Tibial artery (tissue), 4 donors: ENCODE results near the gene SLC25A10.

Experiments
- DNase-seq, 2 donors: peaks; one replicate each; pipeline ENCODE4 v3.0.0-alpha.2; 2019
- H3K27ac ChIP-seq, 2 donors: fragments of 200-600 bp; sonication (generic) in 1 of 2; 1 replicate in 1 of 2; 2 replicates in 1 of 2; pipeline ENCODE4 v1.5.1; 2018 to 2019; ENCODE audit warnings: mild to moderate bottlenecking in 1 of 2
- H3K27me3 ChIP-seq, 2 donors: fragments of 200-600 bp; sonication (generic) in 1 of 2; one replicate each; pipeline versions ENCODE4 v1.5.1 to v1.6.0; 2016 to 2019
- H3K36me3 ChIP-seq, 3 donors: fragments of 200-600 bp; sonication (generic) in 2 of 3; one replicate each; pipeline ENCODE4 v1.5.1; 2016 to 2019; ENCODE audit warnings: mild to moderate bottlenecking in 2 of 3
- H3K4me1 ChIP-seq, 4 donors: fragments of 200-600 bp; sonication (generic) in 2 of 4; 1 replicate in 3 of 4; 2 replicates in 1 of 4; pipeline ENCODE4 v1.5.1; 2016 to 2019
- H3K4me3 ChIP-seq, 2 donors: fragments of 200-600 bp; sonication (generic) in 1 of 2; 1 replicate in 1 of 2; 2 replicates in 1 of 2; pipeline ENCODE4 v1.5.1; 2018 to 2019; ENCODE audit warnings: mild to moderate bottlenecking in 2 of 2
- H3K9me3 ChIP-seq, 3 donors: fragments of 200-600 bp; sonication (generic) in 1 of 3; one replicate each; pipeline ENCODE4 v1.5.1; 2016 to 2019
- intact Hi-C: fragments of 100-400 bp; cut with DNase I; formaldehyde crosslinking; loops from one replicate; pipeline ENCODE4 v1.15.0; 2023; ENCODE audit warnings: low total_unique reads
- TF ChIP-seq, protein P1 (sequence below), 2 experiments: fragments of 200-600 bp in 1 of 2; fragments of 450-650 bp in 1 of 2; IDR thresholded peaks; one replicate each; pipeline ENCODE4 v1.5.1; 2017 to 2019; ENCODE audit warnings: antibody characterized with exemption in 2 of 2, mild to moderate bottlenecking in 1 of 2, moderate library complexity in 1 of 2

The SLC25A10 gene

DNA sequence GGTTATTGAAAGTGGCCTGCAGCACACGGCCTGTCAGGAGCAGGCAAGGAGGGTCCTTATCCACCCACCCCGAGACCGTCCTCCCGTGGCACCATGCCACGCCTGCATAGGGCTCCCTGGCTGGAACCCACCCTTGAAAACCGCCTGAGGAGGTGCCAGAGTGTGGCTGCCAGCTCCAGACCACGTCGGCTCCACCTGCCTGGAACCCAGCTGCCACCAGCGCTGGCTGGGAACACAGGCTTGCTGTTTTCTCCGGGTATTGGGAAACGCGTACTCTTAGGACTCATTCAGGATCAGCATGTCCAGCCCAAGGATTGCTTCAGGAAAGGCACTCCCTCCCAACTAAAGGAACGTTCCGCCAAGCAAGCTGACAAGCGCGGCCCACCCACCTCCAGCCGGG is 35.2 kb upstream of the SLC25A10 start:
- Histone ChIP-seq H3K27ac (no peak overlapping the region), H3K9me3 (no peaks in the 10 kb centered on the region), H3K36me3 (peaks cover 10 to 48% (median 30%) of the 10 kb centered on the region in 3 donors), H3K4me1 (peaks cover 0 to 18% (median under 1%) of the 10 kb centered on the region in 4 donors), H3K27me3 (no peaks in the 10 kb centered on the region), H3K4me3 (no peak overlapping the region)
- TF ChIP-seq, protein P1, sequence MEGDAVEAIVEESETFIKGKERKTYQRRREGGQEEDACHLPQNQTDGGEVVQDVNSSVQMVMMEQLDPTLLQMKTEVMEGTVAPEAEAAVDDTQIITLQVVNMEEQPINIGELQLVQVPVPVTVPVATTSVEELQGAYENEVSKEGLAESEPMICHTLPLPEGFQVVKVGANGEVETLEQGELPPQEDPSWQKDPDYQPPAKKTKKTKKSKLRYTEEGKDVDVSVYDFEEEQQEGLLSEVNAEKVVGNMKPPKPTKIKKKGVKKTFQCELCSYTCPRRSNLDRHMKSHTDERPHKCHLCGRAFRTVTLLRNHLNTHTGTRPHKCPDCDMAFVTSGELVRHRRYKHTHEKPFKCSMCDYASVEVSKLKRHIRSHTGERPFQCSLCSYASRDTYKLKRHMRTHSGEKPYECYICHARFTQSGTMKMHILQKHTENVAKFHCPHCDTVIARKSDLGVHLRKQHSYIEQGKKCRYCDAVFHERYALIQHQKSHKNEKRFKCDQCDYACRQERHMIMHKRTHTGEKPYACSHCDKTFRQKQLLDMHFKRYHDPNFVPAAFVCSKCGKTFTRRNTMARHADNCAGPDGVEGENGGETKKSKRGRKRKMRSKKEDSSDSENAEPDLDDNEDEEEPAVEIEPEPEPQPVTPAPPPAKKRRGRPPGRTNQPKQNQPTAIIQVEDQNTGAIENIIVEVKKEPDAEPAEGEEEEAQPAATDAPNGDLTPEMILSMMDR (IDR thresholded peaks at IDR 0.05), result no peak
- intact Hi-C loops, result no loop called here
- DNase-seq, result no peak

DNA sequence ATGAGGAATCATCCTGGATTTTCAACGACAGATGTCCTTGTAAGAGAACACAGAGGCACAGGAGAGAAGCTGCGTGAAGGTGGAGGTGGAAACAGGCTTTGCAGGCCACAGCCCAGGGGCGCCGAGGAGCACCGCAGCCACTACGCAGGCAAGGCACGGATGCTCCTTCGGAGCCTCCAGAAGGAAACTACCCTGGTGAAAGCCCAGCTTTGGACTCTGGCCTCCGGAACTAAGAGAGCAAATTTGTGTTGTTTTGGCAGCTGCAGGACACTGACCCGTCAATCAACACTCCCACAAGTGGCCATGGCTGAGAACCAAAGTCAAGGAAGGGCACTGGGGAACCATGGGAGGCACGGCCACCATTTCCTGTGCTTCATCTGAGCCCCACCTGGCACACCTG is 31.9 kb upstream of the SLC25A10 start:
- Histone ChIP-seq H3K27ac (no peak overlapping the region), H3K4me1 (peaks cover 0 to 41% (median 21%) of the 10 kb centered on the region in 4 donors), H3K27me3 (no peaks in the 10 kb centered on the region), H3K36me3 (peaks cover 0 to 17% (median 7%) of the 10 kb centered on the region in 3 donors), H3K9me3 (no peaks in the 10 kb centered on the region), H3K4me3 (no peak overlapping the region)
- TF ChIP-seq, protein P1 (IDR thresholded peaks at IDR 0.05), result no peak
- no peak for DNase-seq
- intact Hi-C loops, result no loop called here

DNA sequence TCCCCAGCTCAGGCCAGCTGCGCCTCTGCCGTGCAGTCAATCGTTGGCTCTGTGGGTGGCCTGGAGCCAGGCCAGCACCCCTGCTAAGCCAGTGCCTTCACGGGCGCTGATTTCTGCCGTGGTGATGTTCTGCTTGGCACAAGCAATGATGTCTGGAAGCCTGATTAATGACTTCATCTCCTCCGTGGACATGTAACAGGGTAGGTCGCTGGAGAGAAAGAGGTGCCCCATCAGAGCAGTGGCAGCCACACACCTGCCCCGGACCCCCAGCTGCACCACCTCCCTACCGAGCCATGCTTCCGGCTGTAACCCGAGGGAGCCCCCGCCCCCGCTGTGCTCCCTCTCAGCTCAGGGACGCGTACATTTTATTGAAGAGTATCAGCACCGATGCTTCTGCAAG is 30.4 kb upstream of the SLC25A10 start:
- H3K9me3 ChIP-seq, result no peaks in the 10 kb centered on the region
- TF ChIP-seq, protein P1 (IDR thresholded peaks at IDR 0.05), result no peak
- H3K27me3 ChIP-seq, result no peaks in the 10 kb centered on the region
- peaks cover 0 to 46% (median 31%) of the 10 kb centered on the region in 4 donors for H3K4me1 ChIP-seq
- peaks cover 5 to 31% (median 15%) of the 10 kb centered on the region in 3 donors for H3K36me3 ChIP-seq
- H3K4me3 ChIP-seq, result no peak overlapping the region
- intact Hi-C loops, result no loop called here
- no peak overlapping the region for H3K27ac ChIP-seq
- no peak for DNase-seq

DNA sequence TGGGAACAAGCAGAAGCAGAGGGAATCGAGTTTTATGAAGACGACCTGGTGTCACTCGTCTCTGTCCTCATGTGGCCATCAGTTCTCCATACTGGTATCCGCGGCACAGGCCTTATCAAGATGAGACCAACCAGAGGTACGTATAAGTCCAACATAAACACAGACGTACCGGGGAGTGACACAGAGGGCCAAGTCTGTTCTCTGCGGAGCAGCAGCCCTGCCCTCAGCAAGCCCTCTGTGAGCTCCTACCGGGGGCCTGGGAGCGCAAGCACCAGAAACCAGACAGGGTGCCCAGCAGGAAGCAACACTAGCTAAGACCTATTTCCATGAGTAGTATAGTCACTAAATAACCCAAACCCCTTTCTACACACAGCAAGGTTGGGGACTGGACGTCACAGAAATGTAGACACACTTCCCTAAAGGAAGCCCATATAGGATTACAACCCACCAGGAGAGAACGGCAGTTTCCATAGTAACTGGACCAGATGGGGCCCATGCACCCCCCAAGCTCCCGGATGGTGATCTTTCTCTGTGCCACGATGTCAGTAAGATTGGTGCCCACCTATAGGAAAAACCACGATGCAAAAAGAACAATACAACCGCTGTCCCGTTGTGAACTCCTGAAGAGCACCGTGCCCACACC is 29.4 kb upstream of the SLC25A10 start:
- DNase-seq, result no peak
- Histone ChIP-seq H3K4me3 (peak overlapping the region; percentile 92 to 100), H3K36me3 (peaks cover 16 to 41% (median 26%) of the 10 kb centered on the region in 3 donors), H3K9me3 (no peaks in the 10 kb centered on the region), H3K4me1 (peaks cover 0 to 46% (median 31%) of the 10 kb centered on the region in 4 donors), H3K27me3 (no peaks in the 10 kb centered on the region), H3K27ac (peak overlapping the region; percentile 83 to 85)
- TF ChIP-seq, protein P1 (IDR thresholded peaks at IDR 0.05), result no peak
- intact Hi-C loops, result no loop called here

DNA sequence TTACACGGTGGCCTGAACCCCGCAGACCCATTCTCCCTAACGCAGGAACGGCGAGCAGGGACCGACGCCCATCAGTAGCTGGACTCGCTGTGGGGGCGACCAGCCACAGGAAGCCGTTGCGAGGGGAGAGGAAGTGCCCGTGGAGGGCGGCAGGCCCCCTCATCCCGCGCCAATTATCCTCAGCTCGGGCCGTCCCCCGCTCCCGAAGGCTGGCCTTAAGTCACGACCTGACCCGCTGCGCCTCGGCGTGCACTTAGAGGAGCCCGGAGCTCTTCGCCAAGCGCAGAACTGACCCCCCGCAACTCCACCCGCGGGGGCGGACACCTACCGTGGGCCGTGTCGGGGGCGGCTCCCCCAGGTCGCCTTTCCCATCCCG is 28.9 kb upstream of the SLC25A10 start:
- no peak for DNase-seq
- H3K27ac ChIP-seq, result peak overlapping the region; percentile 83 to 85
- H3K27me3 ChIP-seq, result no peaks in the 10 kb centered on the region
- TF ChIP-seq, protein P1 (IDR thresholded peaks at IDR 0.05), result no peak
- peak overlapping the region; percentile 92 to 100 for H3K4me3 ChIP-seq
- H3K4me1 ChIP-seq, result peaks cover 0 to 46% (median 31%) of the 10 kb centered on the region in 4 donors
- H3K36me3 ChIP-seq, result peaks cover 21 to 46% (median 31%) of the 10 kb centered on the region in 3 donors
- intact Hi-C loops, result no loop called here
- no peaks in the 10 kb centered on the region for H3K9me3 ChIP-seq
